NCI-H526 (cell line): ENCODE data around the gene SNX20.

ENCODE experiments used
- DNase-seq, 2 experiments: peaks; one replicate each; lab custom pipeline; 2025; lab: John Stamatoyannopoulos, UW

The SNX20 gene

DNA sequence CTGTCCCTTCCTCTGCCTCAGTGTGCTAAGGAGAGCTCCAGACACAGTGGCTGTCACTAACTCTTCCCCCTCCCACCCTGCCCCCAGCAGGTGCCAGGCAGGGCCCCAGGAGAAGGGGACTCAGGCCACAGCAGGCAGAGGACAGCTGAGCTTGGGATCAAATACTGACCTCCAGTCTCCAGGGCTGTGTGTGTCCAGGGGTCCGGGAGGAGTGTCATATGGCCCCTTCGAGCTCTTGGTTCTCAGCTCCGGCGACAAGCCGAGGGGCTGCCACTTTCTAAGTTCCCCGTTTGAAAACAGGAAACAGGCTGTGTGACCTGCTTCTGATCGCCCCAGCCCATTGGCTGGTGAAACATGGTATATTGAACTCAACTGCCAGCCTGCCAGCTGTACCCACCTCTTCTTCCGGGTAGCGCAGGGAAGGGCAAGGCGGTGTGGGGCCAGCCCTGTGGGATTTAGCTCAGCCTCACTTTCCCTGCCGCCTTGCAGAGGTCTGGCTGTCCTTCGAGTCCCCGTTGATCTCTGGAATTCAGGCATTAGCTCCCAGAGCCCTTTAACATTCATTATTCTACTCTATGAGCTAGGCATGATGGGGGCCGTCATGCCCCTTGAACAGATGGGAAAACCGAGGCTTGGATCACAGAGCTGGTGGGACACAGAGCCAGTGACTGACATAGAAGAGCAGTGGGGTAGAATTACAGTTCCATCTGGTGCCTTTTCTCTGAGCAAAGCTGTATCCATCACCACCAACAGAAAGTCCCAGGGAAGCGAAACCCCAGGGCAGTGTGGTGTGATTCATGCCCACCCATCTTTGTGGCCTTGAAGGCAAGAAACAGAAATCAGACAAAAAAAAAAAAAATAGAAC, at the start of gene SNX20:
Gene SNX20, minus strand, starts transcription at position 292 of the 865 bp plus-strand sequence. CDS start 3,786 bp downstream, outside the sequence.
- DNase-seq, result no peak

DNA sequence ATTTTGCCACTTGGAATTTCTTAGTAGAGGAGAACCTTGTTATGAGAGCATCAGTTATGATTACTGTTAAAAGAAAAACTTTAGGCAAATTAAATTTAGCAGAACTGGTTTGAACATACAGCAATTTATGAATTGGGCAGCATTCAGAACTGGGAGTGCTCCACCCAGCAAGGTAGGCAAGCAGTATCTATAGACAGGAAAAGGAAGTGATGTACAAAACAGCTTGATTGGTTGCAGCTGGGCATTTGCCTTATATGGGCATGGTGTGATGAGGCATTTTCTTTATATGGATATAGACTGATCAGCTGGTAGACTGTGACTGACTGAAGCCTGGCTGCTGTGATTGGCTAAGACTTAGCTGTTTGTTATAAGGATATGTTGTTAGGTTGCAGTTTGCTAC, 43.2 kb upstream of the SNX20 start:
- DNase-seq, result no peak

DNA sequence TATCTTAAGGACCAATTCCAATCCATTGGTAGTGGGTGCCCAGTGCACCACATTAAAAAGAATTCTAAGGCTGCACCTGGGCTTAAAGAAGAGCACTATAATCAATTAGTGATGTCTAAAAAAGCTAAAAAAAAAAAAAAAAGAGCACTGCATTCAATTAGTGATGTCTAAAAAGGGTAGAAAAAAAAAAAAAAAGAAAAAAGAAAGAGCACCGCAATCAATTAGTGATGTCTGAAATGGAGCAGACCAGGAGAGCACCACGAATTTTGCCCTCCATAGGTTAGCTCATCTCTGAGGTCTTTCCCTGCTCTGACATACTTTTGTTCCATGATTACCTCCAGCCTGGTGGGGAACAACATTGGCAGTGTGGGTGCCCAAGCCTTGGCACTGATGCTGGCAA, 41.8 kb upstream of the SNX20 start:
- no peak for DNase-seq

GRCh38 chr16:50722405-50722737, 41.3 kb upstream of the SNX20 start:
- no peak for DNase-seq

- no peak for DNase-seq
Observed at GRCh38 chr16:50721549-50722404, 40.7 kb upstream of the SNX20 start.

DNA sequence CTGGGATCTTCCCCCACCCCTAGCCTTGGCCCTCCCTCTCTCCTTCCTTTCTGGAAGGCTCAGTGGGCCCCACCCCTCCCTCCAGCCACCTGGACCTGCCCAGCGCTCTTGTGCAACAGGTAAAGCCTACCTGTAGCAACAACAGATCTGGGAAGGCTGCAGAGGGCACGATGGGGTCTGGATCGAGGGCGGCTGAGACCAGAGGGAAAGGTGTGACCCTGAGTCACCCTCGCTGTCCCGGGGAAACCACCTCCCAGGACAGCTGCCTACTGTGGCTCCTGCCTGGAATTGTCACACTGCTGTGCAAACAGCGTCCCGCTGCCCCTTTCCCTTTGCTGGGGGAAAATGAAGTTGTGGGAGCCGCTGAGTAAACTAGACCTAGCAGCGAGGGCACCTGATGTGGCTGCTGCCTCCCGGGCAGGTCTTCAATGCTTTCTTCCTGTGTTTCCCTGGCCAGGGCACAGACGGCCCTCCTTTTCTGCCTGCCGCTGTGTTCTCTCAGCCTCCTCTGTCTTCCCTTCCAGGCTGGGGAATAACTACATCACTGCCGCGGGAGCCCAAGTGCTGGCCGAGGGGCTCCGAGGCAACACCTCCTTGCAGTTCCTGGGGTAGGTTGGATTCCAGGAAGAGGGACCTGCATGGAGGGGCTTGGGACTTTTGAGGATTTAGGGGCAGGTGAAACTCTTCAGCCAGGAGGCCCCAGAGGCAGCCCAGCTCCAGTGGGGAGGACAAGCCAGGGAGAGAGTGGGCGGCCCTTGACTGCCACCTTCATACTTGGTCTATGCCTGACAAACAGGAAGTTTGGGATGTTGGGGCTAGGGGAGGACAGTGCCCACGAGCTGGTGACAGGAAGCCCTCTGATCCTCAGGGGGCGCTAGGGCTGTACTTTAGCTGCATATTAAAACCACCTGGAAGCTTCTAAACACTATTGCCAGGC, 38.6 kb upstream of the SNX20 start:
- no peak for DNase-seq

DNA sequence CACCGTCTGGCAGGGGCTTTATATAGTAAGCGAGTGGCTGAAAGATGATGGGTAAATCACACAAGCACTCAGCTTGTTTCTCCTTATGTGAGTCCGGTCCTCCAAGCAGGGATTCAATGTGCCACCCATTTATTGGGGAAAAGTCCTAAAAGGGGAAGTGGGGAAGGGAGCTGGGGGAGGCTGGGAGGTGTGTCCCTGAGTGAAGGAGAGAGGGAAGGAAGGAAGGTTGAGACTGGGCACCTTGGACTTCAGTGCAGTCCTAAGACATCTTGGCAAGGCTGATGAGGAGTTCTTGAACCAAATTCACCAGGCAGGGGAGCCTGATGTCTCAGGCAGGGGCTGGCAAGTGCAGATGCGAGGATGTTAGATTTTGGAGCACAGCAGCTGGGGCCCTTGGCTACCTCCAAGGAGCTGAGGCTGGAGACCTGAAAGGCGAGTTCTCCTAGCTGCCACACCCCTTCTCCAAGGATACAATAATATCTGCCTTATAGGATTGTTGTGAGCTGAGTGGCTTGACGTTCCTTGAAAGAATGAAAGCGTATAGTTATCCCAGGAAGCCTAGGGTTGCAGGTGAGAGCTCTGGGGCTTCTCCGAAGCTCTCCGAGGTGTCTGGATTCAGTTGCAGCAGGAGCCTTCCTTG, 37.8 kb upstream of the SNX20 start:
- no peak for DNase-seq

GRCh38 chr16:50718061-50718760, 37.1 kb upstream of the SNX20 start:
- no peak for DNase-seq

GRCh38 chr16:50717494-50717893, 36.4 kb upstream of the SNX20 start:
- DNase-seq, result no peak

DNA sequence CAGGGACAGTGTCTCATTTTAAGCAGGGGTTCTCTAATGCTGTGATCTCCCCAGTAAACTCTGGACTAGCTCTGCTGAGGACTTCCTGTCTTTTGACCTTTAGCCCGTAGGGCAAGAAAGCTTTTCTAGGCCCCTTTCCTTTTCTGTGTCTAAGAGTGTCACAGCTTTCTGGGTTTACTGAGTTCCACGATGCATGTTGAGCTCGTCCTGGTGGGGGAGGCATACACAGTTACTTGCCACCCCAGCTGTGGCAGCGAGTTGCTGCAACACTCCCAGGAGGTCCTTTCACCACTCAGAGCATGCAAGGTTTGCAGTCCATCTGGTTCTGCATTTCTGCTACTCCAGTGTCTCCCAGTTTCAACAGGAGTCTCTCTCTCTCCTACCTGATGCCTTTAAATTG, 36.0 kb upstream of the SNX20 start:
- no peak for DNase-seq

DNA sequence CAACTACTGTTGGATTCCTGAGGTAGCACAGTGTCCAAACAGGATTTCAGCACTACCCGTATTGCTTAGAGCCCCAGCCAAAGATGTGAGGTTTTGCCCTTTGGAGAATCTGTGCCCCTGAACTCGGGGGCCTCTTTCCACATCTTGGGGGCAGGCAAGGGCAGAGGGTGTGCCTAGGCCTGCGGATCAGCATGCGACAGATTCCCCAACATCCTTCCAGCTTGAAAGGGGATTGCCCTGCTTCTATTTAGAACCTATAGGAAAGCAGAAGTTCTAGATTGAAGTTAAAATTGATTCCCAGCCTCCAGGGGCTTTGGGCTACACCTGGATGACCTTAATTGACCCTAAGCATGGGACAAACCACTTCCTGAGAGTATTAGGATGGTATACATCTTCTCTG, 31.8 kb upstream of the SNX20 start:
- no peak for DNase-seq

DNA sequence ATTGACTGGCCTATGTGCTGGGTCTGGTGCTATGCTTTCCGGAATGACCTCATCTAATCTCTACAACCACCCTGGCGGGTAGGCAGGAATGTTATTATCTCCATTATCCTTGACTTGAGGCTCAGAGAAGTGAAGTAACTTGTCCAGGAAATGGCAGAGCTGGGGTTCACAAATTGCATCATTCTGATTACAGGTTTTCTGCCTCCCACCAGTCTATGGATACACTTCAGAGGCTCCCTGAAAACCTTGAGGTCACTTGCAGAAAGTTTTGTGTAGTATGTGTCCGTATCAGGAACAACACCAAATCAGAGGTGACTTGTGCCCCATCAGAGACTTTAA, 31.4 kb upstream of the SNX20 start:
- no peak for DNase-seq

GRCh38 chr16:50711862-50712559, 30.9 kb upstream of the SNX20 start:
- no peak for DNase-seq

DNA sequence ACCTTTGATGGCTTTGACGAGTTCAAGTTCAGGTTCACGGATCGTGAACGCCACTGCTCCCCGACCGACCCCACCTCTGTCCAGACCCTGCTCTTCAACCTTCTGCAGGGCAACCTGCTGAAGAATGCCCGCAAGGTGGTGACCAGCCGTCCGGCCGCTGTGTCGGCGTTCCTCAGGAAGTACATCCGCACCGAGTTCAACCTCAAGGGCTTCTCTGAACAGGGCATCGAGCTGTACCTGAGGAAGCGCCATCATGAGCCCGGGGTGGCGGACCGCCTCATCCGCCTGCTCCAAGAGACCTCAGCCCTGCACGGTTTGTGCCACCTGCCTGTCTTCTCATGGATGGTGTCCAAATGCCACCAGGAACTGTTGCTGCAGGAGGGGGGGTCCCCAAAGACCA, 29.9 kb upstream of the SNX20 start:
- no peak for DNase-seq

GRCh38 chr16:50709980-50710379, 28.9 kb upstream of the SNX20 start:
- no peak for DNase-seq

GRCh38 chr16:50709061-50709684, 28.1 kb upstream of the SNX20 start:
- DNase-seq, result no peak

GRCh38 chr16:50708373-50709060, 27.4 kb upstream of the SNX20 start:
- no peak for DNase-seq

DNA sequence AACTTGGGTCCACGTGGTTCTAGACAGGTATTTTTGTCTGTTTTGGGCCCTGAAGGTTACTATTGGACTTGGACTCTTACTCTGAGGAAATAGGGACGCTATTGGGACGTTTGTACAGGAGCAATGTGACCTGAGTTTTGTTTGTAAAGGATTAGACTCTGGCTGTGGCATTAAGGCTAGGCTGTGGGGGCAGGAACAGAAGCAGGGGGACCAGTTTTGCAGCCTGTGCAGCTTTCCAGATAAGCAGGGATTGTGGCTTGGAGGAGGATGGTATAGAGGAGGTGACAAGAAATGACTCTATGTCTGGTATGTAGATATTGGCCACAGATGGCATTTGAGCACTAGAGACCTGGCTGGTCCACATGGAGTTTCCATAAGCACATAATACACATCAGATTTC, 25.1 kb upstream of the SNX20 start:
- no peak for DNase-seq

DNA sequence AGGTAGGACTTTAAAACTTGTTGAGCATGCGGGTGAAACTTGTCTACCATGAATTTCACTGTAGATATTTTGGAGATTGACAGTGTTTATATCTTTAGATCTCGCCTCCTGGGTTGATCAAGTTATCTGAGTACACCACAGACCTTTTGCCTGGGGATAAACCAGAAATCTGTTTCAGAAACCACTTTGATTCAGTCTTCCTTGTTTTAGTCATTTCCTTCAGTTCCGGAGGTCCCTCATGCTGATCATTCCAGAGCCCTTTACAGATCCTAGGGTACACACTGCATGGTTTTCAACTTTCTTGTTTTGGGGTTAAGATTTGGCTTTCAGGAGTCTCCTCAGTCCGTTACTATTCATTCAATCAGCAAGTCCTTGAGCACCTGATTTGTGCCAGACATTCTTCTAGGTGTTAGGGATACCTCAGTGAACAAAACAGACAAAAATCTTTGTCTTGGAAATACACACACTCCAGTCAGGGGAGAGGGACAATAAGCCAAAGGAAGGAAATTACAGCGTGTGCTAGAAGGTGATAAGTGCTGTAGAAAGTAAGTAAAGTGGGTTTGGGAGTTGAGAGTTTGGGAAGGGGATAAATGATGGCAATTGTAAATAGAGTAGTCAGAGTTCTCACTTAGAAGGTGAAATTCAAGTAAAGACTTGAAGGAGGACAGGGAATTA, 24.5 kb upstream of the SNX20 start:
- DNase-seq, result no peak
